HCT116 (cell line): ENCODE data around the gene CDH24. TPM values are rescaled to one million over a fixed set of nuclear protein-coding genes. Genes with fewer than 3 reads are reported as not detected.
"Not testable (repeated sequence)": the region's sequence is repeated elsewhere in the genome, so short reads cannot be mapped to it uniquely, and the experiment has no call there.

Source experiments
- ATAC-seq: fragments of 200-7000 bp; cut with Tn5 transposase; 2 replicates; pipeline ENCODE4 v1.9.1; 2020; ENCODE audit warnings: mild to moderate bottlenecking, moderate library complexity
- BruUV-seq: library from RNA; stranded (reverse); fragments of 400-500 nt; replicated peaks from 2 replicates; lab custom pipeline; 2021; lab: Mats Ljungman, UMichigan
- CTCF ChIA-PET: fragments of 300-600 bp; sonication (Branson Sonifier 250); formaldehyde crosslinking; loops from one replicate; lab custom pipeline; 2021; ENCODE audit warnings: antibody characterized with exemption; lab: Charles Lee
- POLR2A ChIA-PET: fragments of 300-600, 350-600 bp; sonication (Branson Sonifier 250); formaldehyde crosslinking; loops from one replicate; lab custom pipeline; 2021; ENCODE audit warnings: antibody characterized with exemption; lab: Charles Lee
- RAD21 ChIA-PET, 2 experiments: fragments of 300-600 bp; sonication (Branson Sonifier 250); formaldehyde crosslinking; loops; one replicate each; lab custom pipeline; 2023; ENCODE audit warnings: low total read pairs in 2 of 2; ENCODE audit not compliant: uncharacterized antibody in 2 of 2, unreplicated experiment in 2 of 2, low non-redundant PET in 1 of 2; lab: Charles Lee
- DNase-seq: peaks from one replicate; pipeline ENCODE4 v3.0.0-alpha.2; 2010; ENCODE audit warnings: low read depth, low spot score
- H2AFZ ChIP-seq: fragments of 200-600 bp; shearing (Covaris generic), sonication (generic); 2 replicates; pipeline ENCODE4 v1.6.1; 2017; ENCODE audit warnings: low read depth, mixed run types, mixed read lengths, antibody characterized with exemption, low read length; ENCODE audit not compliant: poor library complexity, severe bottlenecking
- H3K27ac ChIP-seq: 2 replicates; pipeline ENCODE4 v1.5.1; 2012; ENCODE audit warnings: low read depth, low read length
- H3K27me3 ChIP-seq: fragments of 200-600 bp; sonication (generic); 2 replicates; pipeline ENCODE4 v1.6.1; 2016; ENCODE audit warnings: mixed run types, low read length, mixed read lengths; ENCODE audit not compliant: insufficient read depth
- H3K36me3 ChIP-seq, 2 experiments: fragments of 200-500 bp in 1 of 2; fragments of 200-600 bp in 1 of 2; sonication (Bioruptor generic) in 1 of 2; sonication (generic) in 1 of 2; 2 replicates each; pipeline versions ENCODE4 v1.5.1 to v1.6.1; 2014 to 2016; ENCODE audit warnings: low read length in 2 of 2, inconsistent platforms in 1 of 2, mixed read lengths in 1 of 2, mixed run types in 1 of 2; ENCODE audit not compliant: insufficient read depth in 2 of 2, control insufficient read depth in 1 of 2
- H3K4me1 ChIP-seq, 2 experiments: fragments of 200-600 bp in 1 of 2; sonication (generic) in 1 of 2; 2 replicates each; pipeline versions ENCODE4 v1.5.1 to v1.6.1; 2012 to 2017; ENCODE audit warnings: low read length in 2 of 2, inconsistent platforms in 1 of 2, mild to moderate bottlenecking in 1 of 2, mixed read lengths in 1 of 2, mixed run types in 1 of 2, moderate library complexity in 1 of 2; ENCODE audit not compliant: insufficient read depth in 2 of 2, control insufficient read depth in 1 of 2
- H3K4me2 ChIP-seq: fragments of 200-600 bp; sonication (generic); 2 replicates; pipeline ENCODE4 v1.6.1; 2017; ENCODE audit warnings: mixed run types, low read length, mixed read lengths
- H3K4me3 ChIP-seq, 2 experiments: fragments of 200-600 bp in 1 of 2; sonication (generic) in 1 of 2; replicated peaks in 1 of 2; 2 replicates each; pipeline ENCODE4 v1.5.1; 2011 to 2016; ENCODE audit warnings: low read length in 2 of 2, control low read depth in 1 of 2, low read depth in 1 of 2, mild to moderate bottlenecking in 1 of 2, mixed read lengths in 1 of 2, mixed run types in 1 of 2
- H3K79me2 ChIP-seq: fragments of 200-600 bp; sonication (generic); 2 replicates; pipeline ENCODE4 v1.6.1; 2017; ENCODE audit warnings: mild to moderate bottlenecking, mixed run types, low read length, moderate library complexity, mixed read lengths; ENCODE audit not compliant: insufficient read depth
- H3K9ac ChIP-seq: fragments of 200-600 bp; sonication (generic); 2 replicates; pipeline ENCODE4 v1.6.1; 2016; ENCODE audit warnings: low read length, mixed read lengths
- H3K9me2 ChIP-seq: fragments of 200-600 bp; sonication (generic), shearing (Covaris generic); 2 replicates; pipeline ENCODE4 v1.6.1; 2017; ENCODE audit warnings: mixed run types, mild to moderate bottlenecking, moderate library complexity; ENCODE audit not compliant: insufficient read depth
- H3K9me3 ChIP-seq, 2 experiments: fragments of 200-500 bp in 1 of 2; fragments of 200-600 bp in 1 of 2; sonication (Bioruptor generic) in 1 of 2; sonication (generic) in 1 of 2; 2 replicates each; pipeline ENCODE4 v1.6.1; 2014 to 2017; ENCODE audit warnings: low read length in 2 of 2, mixed read lengths in 2 of 2, inconsistent platforms in 1 of 2, low read depth in 1 of 2, mild to moderate bottlenecking in 1 of 2, mixed run types in 1 of 2, moderate library complexity in 1 of 2; ENCODE audit not compliant: control insufficient read depth in 1 of 2, insufficient read depth in 1 of 2
- H4K20me1 ChIP-seq: fragments of 200-600 bp; sonication (generic), shearing (Covaris generic); 2 replicates; pipeline ENCODE4 v1.6.1; 2017; ENCODE audit warnings: mixed run types, mild to moderate bottlenecking, moderate library complexity; ENCODE audit not compliant: insufficient read depth
- CBX3 ChIP-seq: IDR thresholded peaks from 2 replicates; pipeline ENCODE4 v1.6.1; 2012; ENCODE audit warnings: low read depth
- EGR1 ChIP-seq: IDR thresholded peaks from 2 replicates; pipeline ENCODE4 v1.6.1; 2012; ENCODE audit warnings: low read depth
- EZH2 ChIP-seq: fragments of 200-600 bp; sonication (generic); IDR thresholded peaks from 2 replicates; pipeline ENCODE4 v1.6.1; 2017; ENCODE audit warnings: antibody characterized with exemption, mixed run types
- EZH2phosphoT487 ChIP-seq: fragments of 200-600 bp; IDR thresholded peaks from 2 replicates; pipeline ENCODE4 v1.6.1; 2018; ENCODE audit warnings: antibody characterized with exemption, borderline replicate concordance
- FOSL1 ChIP-seq: IDR thresholded peaks from 2 replicates; pipeline ENCODE4 v1.6.1; 2012; ENCODE audit warnings: low read depth
- POLR2AphosphoS5 ChIP-seq: IDR thresholded peaks from 2 replicates; pipeline ENCODE4 v1.6.1; 2011; ENCODE audit warnings: mild to moderate bottlenecking, low read depth, low read length, moderate library complexity
- ZFX ChIP-seq: fragments of 450-650 bp; IDR thresholded peaks from 2 replicates; pipeline ENCODE4 v1.6.1; 2017
- ZNF274 ChIP-seq: fragments of 200-500 bp; sonication (Bioruptor generic); IDR thresholded peaks from 2 replicates; pipeline ENCODE4 v1.6.1; 2014; ENCODE audit warnings: mild to moderate bottlenecking, low read depth, low read length, inconsistent platforms
- intact Hi-C: fragments of 100-400 bp; cut with micrococcal nuclease; formaldehyde crosslinking; loops from 2 replicates; pipeline ENCODE4 v1.10.0; 2022
- total RNA-seq: library from RNA; stranded (reverse); gene quantifications from one replicate; pipeline ENCODE4 v1.2.1, GENCODE V29; 2021; ENCODE audit not compliant: unreplicated experiment
- TF ChIP-seq, protein P1 (sequence below): IDR thresholded peaks from 2 replicates; pipeline ENCODE4 v1.6.1; 2012

The CDH24 gene
- total RNA-seq, 1 experiment from 2014 or later = 19.3 TPM

- Histone ChIP-seq H3K27me3 (no peaks in the 10 kb centered on the region), H3K9me2 (no peaks in the 10 kb centered on the region), H3K27ac (no peak overlapping the region), H3K79me2 (no peaks in the 10 kb centered on the region), H3K4me3 (no peak overlapping the region), H3K9ac (no peak overlapping the region), H4K20me1 (no peaks in the 10 kb centered on the region), H2AFZ (no peak overlapping the region), H3K36me3 (no peaks in the 10 kb centered on the region), H3K9me3 (no peaks in the 10 kb centered on the region), H3K4me2 (no peak overlapping the region), H3K4me1 (peaks cover 3 to 9% of the 10 kb centered on the region in 2 experiments; a peak in 2 of 4 replicates)
- ChIA-PET RAD21 (no interaction called here), POLR2A (no interaction called here), CTCF (interaction anchor here (1.0 to 1.5 kb wide), 2 partner anchors 21 to 42 kb away, joined by 3 read pairs; no protein-coding TSS in a partner anchor)
- no peak for DNase-seq
- no peak for TF ChIP-seq POLR2AphosphoS5
- TF ChIP-seq EZH2phosphoT487 = no peak
- TF ChIP-seq EZH2 = no peak
- TF ChIP-seq ZNF274 = no peak
- TF ChIP-seq FOSL1 = no peak
- no peak for TF ChIP-seq ZFX
- TF ChIP-seq, protein P1, sequence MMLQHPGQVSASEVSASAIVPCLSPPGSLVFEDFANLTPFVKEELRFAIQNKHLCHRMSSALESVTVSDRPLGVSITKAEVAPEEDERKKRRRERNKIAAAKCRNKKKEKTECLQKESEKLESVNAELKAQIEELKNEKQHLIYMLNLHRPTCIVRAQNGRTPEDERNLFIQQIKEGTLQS = no peak
- no peak for TF ChIP-seq CBX3
- TF ChIP-seq EGR1 = no peak
- intact Hi-C loops = no loop called here
- ATAC-seq = no peak
- BruUV-seq = no TSS peak
Observed at GRCh38 chr14:23015618-23016017, 41.7 kb downstream of the CDH24 start.

DNA sequence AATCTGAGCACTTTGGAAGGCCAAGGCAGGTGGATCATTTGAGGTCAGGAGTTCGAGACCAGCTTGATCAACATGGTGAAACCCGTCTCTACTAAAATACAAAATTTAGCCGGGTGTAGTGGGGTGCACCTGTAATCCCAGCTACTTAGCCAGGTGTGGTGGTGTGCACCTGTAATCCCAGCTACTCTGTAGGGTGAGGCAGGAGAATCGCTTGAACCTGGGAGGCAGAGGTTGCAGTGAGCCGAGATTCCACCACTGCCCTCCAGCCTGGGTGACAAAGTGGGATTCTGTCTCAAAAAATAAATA, 43.6 kb downstream of the CDH24 start:
- H3K27ac ChIP-seq, H3K36me3 ChIP-seq, H3K9me3 ChIP-seq, H3K9ac ChIP-seq, CTCF ChIA-PET, H3K4me3 ChIP-seq, H3K4me2 ChIP-seq, BruUV-seq, H3K9me2 ChIP-seq, intact Hi-C loops, POLR2A ChIA-PET, H4K20me1 ChIP-seq, RAD21 ChIA-PET, H3K27me3 ChIP-seq, DNase-seq, H3K79me2 ChIP-seq, ATAC-seq, H2AFZ ChIP-seq: not testable (repeated sequence)
- H3K4me1 ChIP-seq = peaks cover 15 to 27% of the 10 kb centered on the region in 2 experiments
